NCI-H510A (cell line): ENCODE data around the gene MYRF.

Experiments
- DNase-seq: peaks from one replicate; lab custom pipeline; 2025; lab: John Stamatoyannopoulos, UW

Gene MYRF

GRCh38 chr11:61739413-61739812 is 13.0 kb upstream of the MYRF start:
- no peak for DNase-seq

- peak; percentile 18 for DNase-seq
Observed at GRCh38 chr11:61739966-61740365, 12.5 kb upstream of the MYRF start.

- DNase-seq = no peak
Observed at GRCh38 chr11:61742391-61742790, 10.0 kb upstream of the MYRF start.

DNA sequence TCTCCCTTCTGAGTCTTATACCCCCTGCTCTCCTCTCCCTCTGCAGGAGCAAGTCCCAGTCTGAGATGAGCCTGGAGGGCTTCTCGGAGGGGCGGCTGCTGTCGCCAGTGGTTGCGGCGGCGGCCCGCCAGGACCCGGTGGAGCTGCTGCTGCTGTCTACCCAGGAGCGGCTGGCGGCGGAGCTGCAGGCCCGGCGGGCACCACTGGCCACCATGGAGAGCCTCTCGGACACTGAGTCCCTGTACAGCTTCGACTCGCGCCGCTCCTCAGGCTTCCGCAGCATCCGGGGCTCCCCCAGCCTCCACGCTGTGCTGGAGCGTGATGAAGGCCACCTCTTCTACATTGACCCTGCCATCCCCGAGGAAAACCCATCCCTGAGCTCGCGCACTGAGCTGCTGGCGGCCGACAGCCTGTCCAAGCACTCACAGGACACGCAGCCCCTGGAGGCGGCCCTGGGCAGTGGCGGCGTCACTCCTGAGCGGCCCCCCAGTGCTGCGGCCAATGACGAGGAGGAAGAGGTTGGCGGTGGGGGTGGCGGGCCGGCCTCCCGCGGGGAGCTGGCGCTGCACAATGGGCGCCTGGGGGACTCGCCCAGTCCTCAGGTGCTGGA is 8.8 kb upstream of the MYRF start:
- DNase-seq = no peak

GRCh38 chr11:61744181-61744580 is 8.3 kb upstream of the MYRF start:
- no peak for DNase-seq

- no peak for DNase-seq
Observed at GRCh38 chr11:61744609-61745156, 7.8 kb upstream of the MYRF start.

DNA sequence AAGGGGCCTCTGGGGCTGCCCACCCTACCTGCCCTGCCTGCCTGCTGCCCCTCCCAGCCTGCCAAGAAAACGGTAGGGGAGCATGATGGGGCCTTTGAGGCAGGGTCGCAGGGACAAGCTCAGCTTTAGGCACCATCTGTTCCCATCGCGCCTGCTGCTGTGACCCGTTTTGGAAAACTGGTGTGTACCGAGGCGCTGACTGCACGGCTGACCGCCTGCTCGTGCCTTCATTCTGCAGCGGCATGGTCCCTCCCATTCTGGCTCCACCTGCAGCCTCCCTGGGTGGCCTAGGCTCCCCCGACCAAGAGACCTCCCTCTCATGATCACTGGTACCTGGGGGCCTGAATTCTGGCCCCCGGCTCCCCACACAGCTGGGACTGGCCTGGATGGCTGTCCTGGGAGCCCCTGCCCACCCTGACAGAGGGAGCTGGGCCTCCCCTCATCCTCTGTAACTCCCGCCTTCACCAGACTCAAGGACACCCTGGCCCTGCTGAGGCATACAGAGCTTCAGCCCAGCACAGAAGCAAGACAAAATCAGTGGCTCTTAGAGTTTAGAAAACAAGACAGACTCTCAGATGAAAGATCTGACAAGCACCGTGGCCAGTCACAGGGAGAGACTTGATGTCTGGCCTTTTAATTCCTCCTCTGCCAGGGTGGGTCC is 6.5 kb upstream of the MYRF start:
- DNase-seq = peak; percentile 8

- DNase-seq = no peak
Observed at GRCh38 chr11:61746442-61747191, 5.8 kb upstream of the MYRF start.

GRCh38 chr11:61747192-61747966 is 5.1 kb upstream of the MYRF start:
- DNase-seq = no peak

GRCh38 chr11:61747967-61748285 is 4.5 kb upstream of the MYRF start:
- no peak for DNase-seq

- DNase-seq = no peak
Observed at GRCh38 chr11:61749591-61750217, 2.7 kb upstream of the MYRF start.

DNA sequence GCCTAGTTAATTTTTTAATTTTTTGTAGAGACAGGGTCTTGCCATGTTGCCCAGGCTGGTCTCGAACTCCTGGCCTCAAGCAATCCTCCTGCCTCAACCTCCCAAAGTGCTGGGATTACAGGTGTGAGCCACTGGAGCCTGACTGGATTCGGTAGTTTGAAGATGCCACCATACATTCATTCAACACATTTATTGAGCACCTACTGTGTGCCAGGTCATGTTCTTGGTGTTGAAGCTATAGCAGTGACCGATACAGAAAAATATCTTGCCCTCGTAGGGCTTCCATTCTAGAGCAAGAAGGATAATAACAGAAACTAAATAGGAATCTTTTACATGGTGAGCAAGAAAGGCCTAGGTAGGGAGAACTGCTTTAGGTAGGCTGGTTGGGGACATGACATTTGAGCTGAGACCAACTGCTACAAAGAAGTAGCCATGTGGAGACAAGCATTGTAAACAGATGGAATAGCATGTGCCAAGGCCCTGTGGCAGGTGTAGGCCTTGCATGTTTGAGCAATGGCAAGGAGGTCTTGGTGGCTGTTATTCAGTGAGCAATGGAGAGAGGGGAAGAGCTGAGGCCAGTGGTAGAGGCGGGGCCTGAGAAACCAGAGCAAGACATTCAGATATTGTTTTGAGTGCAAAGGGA is 1.7 kb upstream of the MYRF start:
- no peak for DNase-seq

GRCh38 chr11:61751384-61751783 is 1.1 kb upstream of the MYRF start:
- no peak for DNase-seq

DNA sequence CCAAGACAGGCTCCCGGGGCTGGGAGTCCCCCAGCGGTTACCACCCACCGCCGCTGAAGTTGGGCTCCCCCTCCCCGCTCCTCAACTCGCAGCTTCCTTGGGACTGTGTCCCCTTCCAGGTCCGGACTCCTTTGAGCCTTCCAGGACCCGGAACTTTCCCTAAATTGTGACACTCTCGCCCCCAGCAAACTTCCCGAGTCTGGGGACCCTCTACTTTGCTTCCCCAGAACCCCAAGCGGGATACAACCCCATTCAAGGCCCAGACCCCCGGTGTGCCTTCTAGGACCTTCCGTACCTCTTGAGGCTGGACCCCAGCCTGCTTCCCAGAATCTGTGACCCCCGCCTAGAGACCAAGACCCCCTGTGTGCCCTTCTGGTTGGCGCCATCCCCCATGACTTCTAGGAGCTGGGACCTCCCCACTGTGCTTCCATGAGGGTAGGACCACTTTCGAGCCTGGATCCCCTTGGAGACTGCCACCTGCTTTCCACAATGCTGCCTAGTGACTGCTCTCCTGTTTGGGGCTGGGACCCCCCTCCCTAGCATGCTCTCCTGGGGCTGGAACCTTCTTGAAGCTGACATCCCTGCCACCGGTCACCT is 587 bp downstream of the MYRF start:
- DNase-seq = no peak

DNA sequence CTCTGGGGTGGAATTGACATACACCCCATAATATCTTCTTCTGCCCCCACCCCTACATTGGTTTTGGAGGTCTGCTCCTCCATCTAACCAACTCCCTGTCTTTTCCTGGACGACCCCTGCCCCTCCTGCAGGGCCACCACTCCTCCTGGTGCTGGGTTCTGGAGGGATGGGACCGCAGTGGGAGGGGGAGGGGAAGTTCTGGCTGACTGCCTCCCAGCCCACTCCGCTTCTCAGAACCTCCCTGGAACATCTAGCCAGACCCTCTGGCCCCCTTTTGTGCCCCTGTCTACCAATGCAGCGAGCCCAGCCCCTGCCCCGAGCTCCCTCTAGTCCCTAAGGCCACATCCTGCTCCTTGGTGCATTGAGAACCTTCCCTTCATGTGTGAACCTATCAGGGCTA is 1.2 kb downstream of the MYRF start:
- DNase-seq = no peak

DNA sequence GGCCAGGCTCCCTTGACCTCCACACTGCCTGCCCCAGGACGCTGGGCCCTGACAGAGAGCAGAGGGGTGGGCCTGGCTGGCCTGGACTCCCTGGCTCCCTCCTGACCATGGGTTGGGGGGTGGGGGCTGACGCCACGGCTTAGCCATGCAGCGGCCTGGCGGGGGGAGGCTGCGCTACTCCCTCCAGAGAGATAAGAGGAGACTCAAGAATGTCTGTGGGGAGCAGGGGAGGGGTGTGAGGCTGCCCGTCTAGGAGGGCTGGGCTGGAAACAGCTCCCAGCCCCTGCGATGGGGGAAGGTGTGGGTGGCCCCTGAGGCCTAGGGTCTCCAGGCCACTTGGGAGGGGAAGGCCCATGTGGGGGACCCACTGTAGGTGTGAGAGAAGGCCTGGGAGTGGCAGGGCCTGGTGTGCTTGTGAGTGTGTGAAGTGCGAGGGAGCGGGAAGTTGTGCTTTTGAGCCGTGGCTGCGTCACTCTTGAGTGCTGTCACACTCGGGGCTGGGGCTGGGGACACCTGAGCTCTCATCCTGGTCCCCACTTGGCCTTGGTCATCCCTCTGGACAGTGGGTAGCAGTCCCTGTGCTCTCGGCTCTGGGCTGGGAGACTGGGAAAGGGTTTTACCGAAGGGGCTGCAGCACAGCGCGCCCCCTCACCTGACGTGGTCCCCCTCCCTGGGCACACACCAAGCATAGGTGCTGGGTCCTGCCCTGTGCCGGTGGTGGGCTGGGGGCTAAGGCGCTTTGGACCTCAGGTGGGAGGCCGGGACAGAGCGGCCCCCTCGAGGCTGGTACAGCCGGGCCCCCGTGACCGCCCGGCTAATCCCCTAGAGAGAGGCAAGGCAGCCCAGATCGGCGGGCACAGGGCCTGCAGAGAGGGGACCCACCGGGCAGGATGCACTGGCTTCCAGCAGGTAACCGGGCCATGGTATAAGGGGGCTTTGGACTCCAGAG is 2.4 kb downstream of the MYRF start:
- no peak for DNase-seq

- DNase-seq = no peak
Observed at GRCh38 chr11:61756147-61756451, 3.7 kb downstream of the MYRF start.

- DNase-seq = no peak
Observed at GRCh38 chr11:61756452-61757212, 4.2 kb downstream of the MYRF start.

- DNase-seq = no peak
Observed at GRCh38 chr11:61757213-61757862, 4.9 kb downstream of the MYRF start.
